Measurements from ENCODE around the gene TAS2R60.
A peak's percentile ranks its signal among the peaks of the same experiment; 100 is the strongest.
"Not testable (repeated sequence)": the region's sequence is repeated elsewhere in the genome, so short reads cannot be mapped to it uniquely, and the experiment has no call there.

TAS2R60 gene

DNA sequence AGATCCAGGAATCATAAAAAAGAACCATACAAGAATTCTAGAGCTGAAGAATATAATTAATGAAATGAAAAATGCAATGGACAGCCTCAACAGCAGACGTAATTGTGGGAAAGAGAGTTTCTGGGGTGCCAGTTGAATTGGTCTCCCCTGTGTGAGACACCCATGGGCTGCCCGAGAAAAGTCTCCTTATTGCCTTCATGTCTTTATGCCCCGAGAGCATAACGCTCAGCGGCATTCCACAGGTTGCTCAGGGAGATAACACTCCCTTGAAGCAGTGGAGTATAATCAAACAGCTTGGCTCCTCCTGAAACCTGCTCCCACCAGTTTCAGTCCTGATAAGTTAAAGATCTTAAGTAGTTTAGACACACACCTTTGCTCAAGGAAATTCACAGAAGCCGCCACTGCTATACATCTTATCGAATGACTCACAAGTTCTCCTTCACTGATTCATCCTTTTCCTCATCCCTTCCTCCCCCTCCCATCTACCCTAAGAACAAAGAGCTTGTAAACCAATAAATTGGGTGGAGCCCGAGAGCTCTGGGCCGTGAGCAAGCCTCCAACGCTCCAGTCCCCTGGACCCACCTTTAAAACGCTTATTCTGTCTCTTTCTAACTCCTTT, 28.9 kb downstream of the TAS2R60 start:
- DNase-seq, H3K4me1 Mint-ChIP-seq, H3K4me3 Mint-ChIP-seq, H3K27me3 Mint-ChIP-seq, H3K27ac Mint-ChIP-seq, ATAC-seq: not testable (repeated sequence)
- H3K9me3 Mint-ChIP-seq, result peaks cover 6 to 20% of the 10 kb centered on the region in 2 donors

- Mint-ChIP-seq H3K27me3 (no peaks in the 10 kb centered on the region), H3K27ac (peak within 1 kb of the TSS; percentile 4 to 43)
These were observed 34.4 kb downstream of the TAS2R60 start, which contains the start of gene TAS2R41 for GRCh38 chr7:143477501-143478150. Gene TAS2R41, plus strand, starts transcription at chr7:143477873. Its CDS starts 0 bp downstream, at chr7:143477873.

GRCh38 chr7:143479055-143479766, 36.0 kb downstream of the TAS2R60 start:
- Mint-ChIP-seq H3K9me3 (peaks cover 5 to 6% of the 10 kb centered on the region in 2 donors), H3K4me3 (no peak overlapping the region)

More at GRCh38 chr7:143477501-143478150, 34.4 kb downstream of the TAS2R60 start, which contains the start of gene TAS2R41:
- H3K4me3 Mint-ChIP-seq, result no peak within 1 kb of the TSS
- H3K9me3 Mint-ChIP-seq, result peaks cover 6 to 9% of the 10 kb centered on the region in 2 donors
- H3K4me1 Mint-ChIP-seq, result peaks cover 26% of the 10 kb centered on the region
- ATAC-seq (no peak), DNase-seq (no peak)

DNA sequence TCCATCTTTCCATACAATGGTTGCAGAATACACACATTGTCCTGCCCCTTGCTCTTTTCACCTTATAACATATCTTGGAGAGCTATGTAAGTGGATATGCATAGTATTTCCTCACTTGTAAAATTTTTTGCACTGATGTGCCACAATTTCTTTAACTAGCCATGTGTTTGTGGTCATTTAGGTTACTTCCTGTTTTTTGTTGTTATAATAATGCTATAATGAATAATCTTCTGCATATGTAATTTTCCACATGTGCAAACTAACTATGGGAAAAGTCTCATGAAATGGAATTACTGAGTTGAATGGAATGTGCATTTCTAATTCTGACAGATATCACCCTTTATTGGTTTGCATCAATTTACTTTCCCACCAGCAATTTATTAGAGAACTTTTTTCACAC, 37.2 kb downstream of the TAS2R60 start:
- H3K27me3 Mint-ChIP-seq, result no peaks in the 10 kb centered on the region
- no peak overlapping the region for H3K4me3 Mint-ChIP-seq
- DNase-seq, result no peak
- no peak for ATAC-seq
- H3K27ac Mint-ChIP-seq, result no peak overlapping the region
- H3K9me3 Mint-ChIP-seq, result no peaks in the 10 kb centered on the region
- H3K4me1 Mint-ChIP-seq, result peaks cover 26% of the 10 kb centered on the region

More at GRCh38 chr7:143479055-143479766, 36.0 kb downstream of the TAS2R60 start:
- Mint-ChIP-seq H3K4me1 (peaks cover 26% of the 10 kb centered on the region), H3K27me3 (no peaks in the 10 kb centered on the region), H3K27ac (peak overlapping the region in 1 of 2 donors; percentile 50)
- DNase-seq (no peak), ATAC-seq (no peak)

DNA sequence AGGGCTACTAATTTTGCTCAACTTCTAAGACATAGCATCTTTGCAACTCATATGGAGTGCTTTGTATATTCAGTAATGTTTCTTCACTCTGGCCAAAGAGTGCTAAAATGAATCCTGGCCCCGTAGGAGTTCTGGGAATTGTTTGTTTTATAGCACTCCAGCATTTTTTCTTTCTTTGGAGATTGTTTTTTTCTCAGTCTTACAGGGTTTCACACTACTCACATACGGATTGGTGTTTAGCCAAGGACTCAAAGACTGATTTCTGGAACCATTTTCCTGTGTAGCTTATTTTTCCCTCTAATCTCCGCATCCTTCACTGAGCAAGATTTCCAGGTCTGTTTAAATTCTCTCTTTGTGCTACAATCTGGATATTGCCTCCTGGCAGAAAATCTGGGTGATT, 40.9 kb downstream of the TAS2R60 start:
- Mint-ChIP-seq H3K4me3 (no peak overlapping the region), H3K27ac (no peak overlapping the region), H3K9me3 (no peaks in the 10 kb centered on the region), H3K4me1 (peaks cover 34% of the 10 kb centered on the region), H3K27me3 (no peaks in the 10 kb centered on the region)
- DNase-seq, result no peak
- ATAC-seq, result no peak

- Mint-ChIP-seq H3K4me1 (peaks cover 34% of the 10 kb centered on the region), H3K4me3 (no peak overlapping the region), H3K27ac (peak overlapping the region in 1 of 2 donors; percentile 42), H3K9me3 (no peaks in the 10 kb centered on the region), H3K27me3 (no peaks in the 10 kb centered on the region)
- ATAC-seq (no peak), DNase-seq (no peak)
These were observed 41.8 kb downstream of the TAS2R60 start for GRCh38 chr7:143485094-143485493.

- no peak for DNase-seq
- H3K27ac Mint-ChIP-seq, result peak overlapping the region in 1 of 2 donors; percentile 7
- H3K9me3 Mint-ChIP-seq, result no peaks in the 10 kb centered on the region
- no peak overlapping the region for H3K4me3 Mint-ChIP-seq
- no peak for ATAC-seq
- no peaks in the 10 kb centered on the region for H3K27me3 Mint-ChIP-seq
- peaks cover 32% of the 10 kb centered on the region for H3K4me1 Mint-ChIP-seq
These were observed 42.2 kb downstream of the TAS2R60 start for GRCh38 chr7:143485500-143485899.

DNA sequence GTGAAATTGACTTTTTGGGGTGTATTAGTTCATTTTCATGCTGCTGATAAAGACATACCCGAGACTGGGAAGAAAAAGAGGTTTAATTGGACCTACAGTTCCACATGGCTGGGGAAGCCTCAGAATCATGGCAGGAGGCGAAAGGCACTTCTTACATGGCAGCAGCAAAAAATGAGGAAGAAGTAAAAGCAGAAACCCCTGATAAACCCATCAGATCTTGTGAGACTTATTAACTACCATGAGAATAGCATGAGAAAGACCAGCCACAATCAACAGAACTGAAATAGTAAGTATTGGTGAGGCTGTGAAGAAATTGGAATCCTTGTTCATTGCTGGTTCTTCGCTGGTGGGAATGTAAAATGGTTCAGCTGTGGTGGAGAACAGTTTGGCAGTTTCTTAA, 43.0 kb downstream of the TAS2R60 start:
- H3K27ac Mint-ChIP-seq, result not testable (repeated sequence)

GRCh38 chr7:143487061-143487460, 43.8 kb downstream of the TAS2R60 start:
- no peak overlapping the region for H3K4me3 Mint-ChIP-seq
- H3K27me3 Mint-ChIP-seq, result no peaks in the 10 kb centered on the region
- DNase-seq (no peak), ATAC-seq (no peak)
- no peaks in the 10 kb centered on the region for H3K9me3 Mint-ChIP-seq
- H3K4me1 Mint-ChIP-seq, result peaks cover 31% of the 10 kb centered on the region
- no peak overlapping the region for H3K27ac Mint-ChIP-seq

More for the DNA sequence above, 43.0 kb downstream of the TAS2R60 start:
- not testable (repeated sequence) for DNase-seq, H3K4me3 Mint-ChIP-seq, ATAC-seq, H3K9me3 Mint-ChIP-seq, H3K27me3 Mint-ChIP-seq
- H3K4me1 Mint-ChIP-seq, result peaks cover 31% of the 10 kb centered on the region

GRCh38 chr7:143487566-143487965, 44.3 kb downstream of the TAS2R60 start:
- DNase-seq (no peak), ATAC-seq (no peak)
- H3K27me3 Mint-ChIP-seq, result no peaks in the 10 kb centered on the region
- peaks cover 34% of the 10 kb centered on the region for H3K4me1 Mint-ChIP-seq
- no peaks in the 10 kb centered on the region for H3K9me3 Mint-ChIP-seq
- no peak overlapping the region for H3K4me3 Mint-ChIP-seq
- H3K27ac Mint-ChIP-seq, result no peak overlapping the region

DNA sequence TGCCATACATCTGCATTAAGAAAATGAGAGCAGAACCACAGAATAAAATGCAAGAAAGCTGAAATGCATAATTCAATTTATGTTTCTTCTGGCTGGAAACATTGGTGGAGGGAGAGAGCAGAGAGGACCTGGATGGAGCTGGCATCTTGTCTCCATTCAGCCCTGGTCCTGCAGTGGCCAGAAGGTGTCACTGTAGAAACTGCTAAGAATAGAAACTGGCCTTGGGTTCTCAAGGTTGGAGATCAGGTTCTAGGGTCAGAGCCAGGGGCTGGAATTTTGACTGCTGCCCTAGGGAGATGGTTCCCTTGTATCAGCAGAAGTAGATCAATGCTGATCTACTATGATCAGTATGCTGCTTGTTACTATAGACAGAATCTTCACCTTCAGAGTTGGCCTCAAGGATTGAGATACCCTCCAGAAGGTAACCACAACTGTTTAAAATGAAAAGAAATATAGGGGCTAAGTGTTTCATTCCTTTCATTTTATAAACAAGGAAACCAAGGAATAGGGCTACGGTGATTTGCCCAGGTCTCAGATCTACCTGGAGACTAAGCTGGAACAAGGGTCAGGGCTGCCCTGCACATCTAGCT, 47.6 kb downstream of the TAS2R60 start:
- Mint-ChIP-seq H3K27ac (peak overlapping the region in 1 of 2 donors; percentile 44), H3K27me3 (no peaks in the 10 kb centered on the region), H3K9me3 (no peaks in the 10 kb centered on the region), H3K4me1 (peaks cover 57% of the 10 kb centered on the region), H3K4me3 (no peak overlapping the region)
- ATAC-seq, result peak; percentile 63
- no peak for DNase-seq

GRCh38 chr7:143492043-143492471, 48.8 kb downstream of the TAS2R60 start:
- Mint-ChIP-seq H3K9me3 (no peaks in the 10 kb centered on the region), H3K27ac (peak overlapping the region in 1 of 2 donors; percentile 13), H3K27me3 (no peaks in the 10 kb centered on the region), H3K4me1 (peaks cover 63% of the 10 kb centered on the region), H3K4me3 (peak overlapping the region in 1 of 2 donors; percentile 37)
- ATAC-seq, result peak; percentile 53
- DNase-seq, result no peak

DNA sequence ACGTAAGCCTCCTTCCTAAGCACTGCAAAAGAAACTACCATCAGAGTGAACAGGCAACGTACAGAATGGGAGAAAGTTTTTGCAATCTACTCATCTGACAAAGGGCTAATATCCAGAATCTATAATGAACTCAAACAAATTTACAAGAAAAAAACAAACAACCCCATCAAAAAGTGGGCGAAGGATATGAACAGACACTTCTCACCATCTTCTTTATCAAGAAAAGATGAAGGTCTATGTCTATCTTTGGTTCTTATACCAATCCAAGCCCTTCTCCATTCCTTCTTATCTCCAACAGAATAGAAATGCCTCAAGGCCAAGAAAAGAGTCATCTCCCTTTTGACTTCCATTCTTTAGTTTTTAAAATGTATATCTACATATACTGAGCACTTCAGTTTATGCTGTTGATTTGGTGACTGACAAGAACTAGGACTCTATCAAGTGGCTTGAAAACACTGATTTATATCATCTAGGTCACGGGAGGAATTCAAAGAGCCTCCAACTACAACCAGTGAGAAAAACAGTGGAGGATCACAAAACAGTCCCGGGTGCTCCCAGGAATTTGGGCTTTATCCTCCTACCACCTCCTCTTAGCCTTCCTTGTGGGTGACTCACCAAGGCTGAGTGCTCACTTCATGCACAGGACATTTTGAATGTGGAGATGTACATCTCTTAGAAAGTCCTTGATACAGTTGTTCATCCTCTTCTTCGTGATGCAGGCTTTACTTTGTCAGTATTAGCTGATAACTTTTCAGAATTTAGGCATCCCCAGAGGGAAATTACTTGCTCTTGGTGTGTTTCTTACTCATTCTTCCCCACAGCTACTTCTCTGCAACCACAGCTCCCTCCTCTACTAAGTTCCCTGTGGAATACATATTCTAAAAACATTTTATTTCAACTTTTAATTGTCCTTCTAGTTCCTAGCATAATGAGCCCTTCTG, 49.8 kb downstream of the TAS2R60 start:
- Mint-ChIP-seq H3K9me3 (no peaks in the 10 kb centered on the region), H3K4me1 (peaks cover 56% of the 10 kb centered on the region), H3K27me3 (no peaks in the 10 kb centered on the region), H3K4me3 (peak overlapping the region; percentile 36 to 57), H3K27ac (peak overlapping the region; percentile 23 to 90)
- DNase-seq (no peak), ATAC-seq (no peak)

GRCh38 chr7:143493751-143494150, 50.5 kb downstream of the TAS2R60 start:
- peak; percentile 78 for ATAC-seq
- Mint-ChIP-seq H3K4me1 (peaks cover 49% of the 10 kb centered on the region), H3K4me3 (peak overlapping the region; percentile 56 to 57), H3K27ac (peak overlapping the region in 1 of 2 donors; percentile 90), H3K27me3 (no peaks in the 10 kb centered on the region), H3K9me3 (no peaks in the 10 kb centered on the region)
- no peak for DNase-seq
